Keratinocyte (primary cell): ENCODE data around the gene LRGUK. TPM values are rescaled to one million over a fixed set of nuclear protein-coding genes. Genes with fewer than 3 reads are reported as not detected.

Experiments
- DNase-seq: peaks from one replicate; pipeline ENCODE4 v3.0.0-alpha.2; 2011; ENCODE audit warnings: low read depth, missing footprints, low spot score
- FAIRE-seq: peaks from 2 replicates; lab custom pipeline; 2011; peaks lifted over from hg19 to GRCh38; lab: Jason Lieb, UNC
- H2AFZ ChIP-seq: 2 replicates; pipeline ENCODE4 v1.6.0; 2012; ENCODE audit warnings: low read length, control low read depth, inconsistent platforms; ENCODE audit not compliant: control insufficient read depth
- H3K27ac ChIP-seq: 2 replicates; pipeline ENCODE4 v1.5.1; 2011; ENCODE audit warnings: low read length; ENCODE audit not compliant: control insufficient read depth, insufficient read depth
- H3K27me3 ChIP-seq: 3 replicates; pipeline ENCODE4 v1.6.0; 2011; ENCODE audit warnings: low read length; ENCODE audit not compliant: control insufficient read depth, insufficient read depth; ENCODE audit errors: extremely low read depth
- H3K36me3 ChIP-seq, 2 experiments: 2 replicates in 1 of 2; 3 replicates in 1 of 2; pipeline ENCODE4 v1.5.1; 2011; ENCODE audit warnings: low read length in 2 of 2, mild to moderate bottlenecking in 1 of 2; ENCODE audit not compliant: control insufficient read depth in 2 of 2, insufficient read depth in 2 of 2; ENCODE audit errors: extremely low read depth in 1 of 2
- H3K4me1 ChIP-seq: 3 replicates; pipeline ENCODE4 v1.5.1; 2011; ENCODE audit warnings: low read length; ENCODE audit not compliant: control insufficient read depth, insufficient read depth; ENCODE audit errors: extremely low read depth
- H3K4me2 ChIP-seq: 3 replicates; pipeline ENCODE4 v1.6.0; 2011; ENCODE audit warnings: low read depth, low read length; ENCODE audit not compliant: control insufficient read depth, insufficient read depth; ENCODE audit errors: extremely low read depth
- H3K4me3 ChIP-seq, 3 experiments: fragments of 200-600 bp in 1 of 3; sonication (generic) in 1 of 3; 2 replicates in 2 of 3; 3 replicates in 1 of 3; pipeline ENCODE4 v1.5.1; 2011 to 2016; ENCODE audit warnings: low read length in 3 of 3, mild to moderate bottlenecking in 3 of 3, control low read depth in 2 of 3, inconsistent platforms in 1 of 3, low read depth in 1 of 3, mixed read lengths in 1 of 3, mixed run types in 1 of 3, moderate library complexity in 1 of 3; ENCODE audit not compliant: control insufficient read depth in 2 of 3, insufficient read depth in 2 of 3; ENCODE audit errors: extremely low read depth in 1 of 3
- H3K79me2 ChIP-seq: 2 replicates; pipeline ENCODE4 v1.6.0; 2012; ENCODE audit warnings: low read length; ENCODE audit not compliant: control insufficient read depth, insufficient read depth
- H3K9ac ChIP-seq: 3 replicates; pipeline ENCODE4 v1.6.0; 2011; ENCODE audit warnings: low read length; ENCODE audit not compliant: control insufficient read depth, insufficient read depth; ENCODE audit errors: extremely low read depth
- H3K9me1 ChIP-seq: 3 replicates; pipeline ENCODE4 v1.6.0; 2011; ENCODE audit warnings: low read length; ENCODE audit not compliant: control insufficient read depth, insufficient read depth; ENCODE audit errors: extremely low read depth
- H3K9me3 ChIP-seq: 2 replicates; pipeline ENCODE4 v1.5.1; 2012; ENCODE audit warnings: low read depth, low read length; ENCODE audit not compliant: control insufficient read depth
- H4K20me1 ChIP-seq: 3 replicates; pipeline ENCODE4 v1.6.0; 2011; ENCODE audit warnings: low read length; ENCODE audit not compliant: control insufficient read depth, insufficient read depth; ENCODE audit errors: extremely low read depth
- EZH2 ChIP-seq: IDR thresholded peaks from one replicate; pipeline ENCODE4 v1.6.1; 2012; ENCODE audit warnings: inconsistent platforms, mild to moderate bottlenecking, low read length, moderate library complexity
- dilution Hi-C: fragments of 300-500 bp; cut with MboI; formaldehyde crosslinking; loops from one replicate; pipeline ENCODE4 v1.7.0; 2020; ENCODE audit warnings: low sequenced_read_pairs; ENCODE audit not compliant: extremely low pct_ligation_motif_present
- polyA plus RNA-seq, 5 experiments: library from polyadenylated mRNA; depleted of rRNA in 3 of 5; stranded (reverse) in 3 of 5; stranded (forward) in 1 of 5; unstranded in 1 of 5; fragments of >200 nt; gene quantifications; 1 replicate in 1 of 5; 2 replicates in 3 of 5; 3 replicates in 1 of 5; pipeline versions ENCODE4 v1.2.1 to v1.2.3, GENCODE V29; 2011 to 2012; ENCODE audit warnings: missing spikeins in 2 of 5, low read depth in 1 of 5, low replicate concordance in 1 of 5
- TF ChIP-seq, protein P1 (sequence below), 3 experiments: IDR thresholded peaks in 1 of 3; conservative IDR thresholded peaks in 1 of 3; optimal IDR thresholded peaks in 1 of 3; 2 replicates in 2 of 3; 3 replicates in 1 of 3; pipeline versions ENCODE3 to v1.5.1; 2011; ENCODE audit warnings: low read length in 3 of 3, mild to moderate bottlenecking in 3 of 3, moderate library complexity in 2 of 3, control low read depth in 1 of 3, inconsistent platforms in 1 of 3; ENCODE audit not compliant: insufficient read depth in 2 of 3; ENCODE audit errors: extremely low read depth in 1 of 3

Gene LRGUK
- polyA plus RNA-seq, 1 donor (not counting 4 experiments of a cell fraction or from before 2014, with no cell fraction given), result 0.50 TPM

DNA sequence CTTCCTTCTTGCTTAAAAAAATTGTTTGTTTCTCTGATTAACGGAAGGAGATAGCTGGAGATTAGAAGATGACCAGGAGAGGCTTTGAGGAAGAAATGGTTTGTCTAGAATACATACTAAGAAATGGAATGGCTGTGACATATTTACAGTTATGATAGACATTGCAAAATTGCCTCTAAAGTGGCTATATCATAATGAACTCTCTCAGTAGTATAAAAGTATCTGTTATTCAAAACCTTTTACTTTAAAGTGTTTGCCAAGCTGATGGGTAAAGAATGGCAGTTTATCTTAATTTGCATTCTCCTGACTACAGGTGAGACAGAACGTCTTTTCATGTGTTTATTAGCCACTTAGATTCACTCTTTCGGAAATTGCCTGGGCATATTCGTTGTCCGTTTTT, 28.7 kb downstream of the LRGUK start:
- H3K27me3 ChIP-seq, result no peaks in the 10 kb centered on the region
- no peak for TF ChIP-seq EZH2
- TF ChIP-seq, protein P1, sequence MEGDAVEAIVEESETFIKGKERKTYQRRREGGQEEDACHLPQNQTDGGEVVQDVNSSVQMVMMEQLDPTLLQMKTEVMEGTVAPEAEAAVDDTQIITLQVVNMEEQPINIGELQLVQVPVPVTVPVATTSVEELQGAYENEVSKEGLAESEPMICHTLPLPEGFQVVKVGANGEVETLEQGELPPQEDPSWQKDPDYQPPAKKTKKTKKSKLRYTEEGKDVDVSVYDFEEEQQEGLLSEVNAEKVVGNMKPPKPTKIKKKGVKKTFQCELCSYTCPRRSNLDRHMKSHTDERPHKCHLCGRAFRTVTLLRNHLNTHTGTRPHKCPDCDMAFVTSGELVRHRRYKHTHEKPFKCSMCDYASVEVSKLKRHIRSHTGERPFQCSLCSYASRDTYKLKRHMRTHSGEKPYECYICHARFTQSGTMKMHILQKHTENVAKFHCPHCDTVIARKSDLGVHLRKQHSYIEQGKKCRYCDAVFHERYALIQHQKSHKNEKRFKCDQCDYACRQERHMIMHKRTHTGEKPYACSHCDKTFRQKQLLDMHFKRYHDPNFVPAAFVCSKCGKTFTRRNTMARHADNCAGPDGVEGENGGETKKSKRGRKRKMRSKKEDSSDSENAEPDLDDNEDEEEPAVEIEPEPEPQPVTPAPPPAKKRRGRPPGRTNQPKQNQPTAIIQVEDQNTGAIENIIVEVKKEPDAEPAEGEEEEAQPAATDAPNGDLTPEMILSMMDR (optimal IDR thresholded peaks at IDR 0.05 in 1 of 3, IDR thresholded peaks at IDR 0.05 in 1 of 3, conservative IDR thresholded peaks at IDR 0.05 in 1 of 3; ENCODE audit: extremely low read depth in 1 of 3, insufficient read depth in 2 of 3, low read length in 3 of 3), result no peak
- no peaks in the 10 kb centered on the region for H3K79me2 ChIP-seq
- FAIRE-seq (no peak), DNase-seq (no peak)
- H3K9me3 ChIP-seq, result no peaks in the 10 kb centered on the region
- no peak overlapping the region for H3K4me3 ChIP-seq
- H3K36me3 ChIP-seq, result no peaks in the 10 kb centered on the region
- H3K4me2 ChIP-seq, result no peak overlapping the region
- H3K9ac ChIP-seq, result no peak overlapping the region
- H4K20me1 ChIP-seq, result no peaks in the 10 kb centered on the region
- H3K27ac ChIP-seq, result no peak overlapping the region
- dilution Hi-C loops, result no loop called here
- H2AFZ ChIP-seq, result no peak overlapping the region
- H3K9me1 ChIP-seq, result no peaks in the 10 kb centered on the region
- H3K4me1 ChIP-seq, result no peaks in the 10 kb centered on the region

DNA sequence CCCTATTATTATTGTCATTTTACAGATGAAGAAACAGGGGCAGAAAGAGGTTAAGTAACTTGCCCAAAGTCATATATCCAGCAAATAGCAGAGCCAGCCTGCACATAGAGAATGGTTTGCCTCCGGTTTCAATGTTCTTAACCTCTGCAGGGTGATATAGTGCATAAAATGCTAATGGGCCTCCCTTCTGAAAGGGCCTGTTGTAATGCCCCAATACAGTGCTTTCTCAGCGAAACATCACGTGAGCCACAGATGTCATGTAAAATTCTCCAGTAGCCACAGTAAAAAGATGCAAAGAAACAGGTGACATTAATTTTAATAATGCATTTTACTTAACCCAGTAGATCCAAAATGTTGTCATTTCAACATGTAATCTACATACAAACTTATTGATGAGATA, 38.1 kb downstream of the LRGUK start:
- Histone ChIP-seq H3K9me1 (no peaks in the 10 kb centered on the region), H3K9me3 (no peaks in the 10 kb centered on the region), H3K27me3 (no peaks in the 10 kb centered on the region), H3K9ac (no peak overlapping the region), H3K27ac (no peak overlapping the region), H3K79me2 (no peaks in the 10 kb centered on the region), H3K4me2 (no peak overlapping the region), H3K36me3 (no peaks in the 10 kb centered on the region), H3K4me1 (no peaks in the 10 kb centered on the region), H2AFZ (no peak overlapping the region), H3K4me3 (no peak overlapping the region), H4K20me1 (no peaks in the 10 kb centered on the region)
- no peak for DNase-seq
- dilution Hi-C loops, result no loop called here
- FAIRE-seq, result no peak
- TF ChIP-seq, protein P1 (optimal IDR thresholded peaks at IDR 0.05 in 1 of 3, IDR thresholded peaks at IDR 0.05 in 1 of 3, conservative IDR thresholded peaks at IDR 0.05 in 1 of 3; ENCODE audit: extremely low read depth in 1 of 3, insufficient read depth in 2 of 3, low read length in 3 of 3), result no peak
- TF ChIP-seq EZH2, result no peak
